Endothelial cell of umbilical vein (primary cell): ENCODE measurements around the gene NHSL2. TPM values are rescaled to one million over a fixed set of nuclear protein-coding genes. Genes with fewer than 3 reads are reported as not detected.

Experiments used
- BruUV-seq: library from RNA; stranded (reverse); fragments of 400-500 nt; replicated peaks from 2 replicates; lab custom pipeline; 2021; lab: Mats Ljungman, UMichigan
- CTCF ChIA-PET: fragments of 300-600, 350-600 bp; sonication (Branson Sonifier 250); formaldehyde crosslinking; loops from one replicate; lab custom pipeline; 2021; ENCODE audit warnings: antibody characterized with exemption, inconsistent platforms; lab: Charles Lee
- POLR2A ChIA-PET: fragments of 300-600, 350-600 bp; sonication (Branson Sonifier 250); formaldehyde crosslinking; loops from one replicate; lab custom pipeline; 2021; ENCODE audit warnings: antibody characterized with exemption, inconsistent platforms; lab: Charles Lee
- DNase-seq: peaks from one replicate; pipeline ENCODE4 v3.0.0-alpha.2; 2011; ENCODE audit warnings: low read depth, low spot score
- FAIRE-seq: peaks from 2 replicates; lab custom pipeline; 2011; peaks lifted over from hg19 to GRCh38; lab: Jason Lieb, UNC
- H2AFZ ChIP-seq: 2 replicates; pipeline ENCODE4 v1.6.0; 2012; ENCODE audit warnings: low read depth, low read length, control low read depth, inconsistent platforms
- H3K27ac ChIP-seq: 2 replicates; pipeline ENCODE4 v1.5.1; 2011; ENCODE audit warnings: low read depth, mild to moderate bottlenecking, control low read depth, low read length, moderate library complexity; ENCODE audit not compliant: insufficient read depth
- H3K27me3 ChIP-seq, 2 experiments: 2 replicates each; pipeline versions ENCODE4 v1.6.0 to v1.6.1; 2011; ENCODE audit warnings: low read length in 2 of 2, mixed read lengths in 1 of 2; ENCODE audit not compliant: control insufficient read depth in 2 of 2, insufficient read depth in 2 of 2
- H3K36me3 ChIP-seq, 2 experiments: 2 replicates in 1 of 2; 3 replicates in 1 of 2; pipeline ENCODE4 v1.5.1; 2011; ENCODE audit warnings: low read length in 2 of 2, mild to moderate bottlenecking in 1 of 2, moderate library complexity in 1 of 2; ENCODE audit not compliant: control insufficient read depth in 2 of 2, insufficient read depth in 2 of 2; ENCODE audit errors: extremely low read depth in 1 of 2
- H3K4me1 ChIP-seq: 3 replicates; pipeline ENCODE4 v1.5.1; 2011; ENCODE audit warnings: mild to moderate bottlenecking, low read length; ENCODE audit not compliant: control insufficient read depth, insufficient read depth; ENCODE audit errors: extremely low read depth
- H3K4me2 ChIP-seq: 2 replicates; pipeline ENCODE4 v1.6.1; 2011; ENCODE audit warnings: low read length, control low read depth, mixed read lengths; ENCODE audit not compliant: insufficient read depth
- H3K4me3 ChIP-seq, 3 experiments: fragments of 200-600 bp in 1 of 3; sonication (generic), shearing (Covaris generic) in 1 of 3; replicated peaks in 1 of 3; 2 replicates each; pipeline ENCODE4 v1.5.1; 2011 to 2016; ENCODE audit warnings: control low read depth in 3 of 3, low read length in 3 of 3, mild to moderate bottlenecking in 2 of 3, inconsistent platforms in 1 of 3, low read depth in 1 of 3, moderate library complexity in 1 of 3; ENCODE audit not compliant: insufficient read depth in 1 of 3
- H3K79me2 ChIP-seq: 2 replicates; pipeline ENCODE4 v1.6.0; 2012; ENCODE audit warnings: low read length, inconsistent platforms; ENCODE audit not compliant: control insufficient read depth, insufficient read depth
- H3K9ac ChIP-seq: replicated peaks from 2 replicates; pipeline ENCODE3; 2011; ENCODE audit warnings: low read length, control low read depth; ENCODE audit not compliant: insufficient read depth; ENCODE audit errors: extremely low read depth
- H3K9me1 ChIP-seq: replicated peaks from 3 replicates; pipeline ENCODE4 v1.6.0; 2011; ENCODE audit warnings: mild to moderate bottlenecking, low read length; ENCODE audit not compliant: control insufficient read depth, insufficient read depth; ENCODE audit errors: extremely low read depth
- H3K9me3 ChIP-seq: replicated peaks from 2 replicates; pipeline ENCODE4 v1.5.1; 2012; ENCODE audit warnings: low read length, inconsistent platforms; ENCODE audit not compliant: control insufficient read depth, insufficient read depth
- H4K20me1 ChIP-seq: replicated peaks from 2 replicates; pipeline ENCODE3; 2011; ENCODE audit warnings: mild to moderate bottlenecking, low read length; ENCODE audit not compliant: control insufficient read depth, insufficient read depth; ENCODE audit errors: extremely low read depth
- EZH2 ChIP-seq: IDR thresholded peaks from 2 replicates; pipeline ENCODE4 v1.6.1; 2012; ENCODE audit warnings: borderline replicate concordance, low read depth, mild to moderate bottlenecking, moderate library complexity, low read length, inconsistent platforms; ENCODE audit not compliant: severe bottlenecking
- FOS ChIP-seq: IDR thresholded peaks from 2 replicates; pipeline ENCODE4 v1.6.1; 2011; ENCODE audit warnings: mild to moderate bottlenecking, low read length, moderate library complexity, borderline replicate concordance; ENCODE audit not compliant: insufficient read depth
- GATA2 ChIP-seq: IDR thresholded peaks from 2 replicates; pipeline ENCODE4 v1.7.0; 2011; ENCODE audit warnings: low read depth, mild to moderate bottlenecking, moderate library complexity, mixed read lengths, low read length; ENCODE audit not compliant: insufficient read length, insufficient read depth
- JUN ChIP-seq: IDR thresholded peaks from 2 replicates; pipeline ENCODE4 v1.6.1; 2011; ENCODE audit warnings: borderline replicate concordance, low read depth; ENCODE audit not compliant: insufficient read length, insufficient read depth
- MYC ChIP-seq: IDR thresholded peaks from one replicate; pipeline ENCODE4 v1.6.1; 2011; ENCODE audit warnings: mild to moderate bottlenecking, low read depth, low read length
- POLR2A ChIP-seq: IDR thresholded peaks from 2 replicates; pipeline ENCODE4 v1.6.1; 2012; ENCODE audit warnings: low read depth, mild to moderate bottlenecking, control low read depth, low read length
- POLR2AphosphoS5 ChIP-seq: IDR thresholded peaks from 2 replicates; pipeline ENCODE4 v1.6.1; 2012; ENCODE audit warnings: low read depth, mild to moderate bottlenecking, control low read depth, low read length, moderate library complexity; ENCODE audit not compliant: insufficient read depth
- dilution Hi-C: fragments of 300-500 bp; cut with MboI; formaldehyde crosslinking; loops from one replicate; pipeline ENCODE4 v1.15.0; 2019; ENCODE audit warnings: low sequenced_read_pairs; ENCODE audit not compliant: extremely low pct_ligation_motif_present
- intact Hi-C: fragments of 100-400 bp; cut with micrococcal nuclease; formaldehyde crosslinking; loops from one replicate; pipeline ENCODE4 v1.10.0; 2022
- polyA plus RNA-seq, 4 experiments: library from polyadenylated mRNA; depleted of rRNA in 3 of 4; stranded (reverse) in 3 of 4; unstranded in 1 of 4; fragments of >200 nt; gene quantifications; 2 replicates each; pipeline versions ENCODE4 v1.2.1 to v1.2.3, GENCODE V29; 2011 to 2012; ENCODE audit warnings: missing spikeins in 1 of 4
- total RNA-seq: library from RNA; stranded (reverse); gene quantifications from 2 replicates; pipeline ENCODE4 v1.2.3, GENCODE V29; 2021
- TF ChIP-seq, protein P1 (sequence below), 2 donors: IDR thresholded peaks; 1 replicate in 1 of 2; 2 replicates in 1 of 2; pipeline ENCODE4 v1.5.1; 2011; ENCODE audit warnings: low read length in 2 of 2, mild to moderate bottlenecking in 2 of 2, moderate library complexity in 2 of 2, control low read depth in 1 of 2, inconsistent platforms in 1 of 2, low read depth in 1 of 2; ENCODE audit not compliant: insufficient read depth in 1 of 2; ENCODE audit errors: extremely low read depth in 1 of 2
- TF ChIP-seq, protein P2 (sequence below): IDR thresholded peaks from 2 replicates; pipeline ENCODE4 v1.6.1; 2011; ENCODE audit not compliant: insufficient read depth, insufficient read length

The NHSL2 gene
- total and polyA plus RNA-seq, 2 donors (not counting 3 experiments of a cell fraction or from before 2014, with no cell fraction given): 23.5 to 49.9 TPM

DNA sequence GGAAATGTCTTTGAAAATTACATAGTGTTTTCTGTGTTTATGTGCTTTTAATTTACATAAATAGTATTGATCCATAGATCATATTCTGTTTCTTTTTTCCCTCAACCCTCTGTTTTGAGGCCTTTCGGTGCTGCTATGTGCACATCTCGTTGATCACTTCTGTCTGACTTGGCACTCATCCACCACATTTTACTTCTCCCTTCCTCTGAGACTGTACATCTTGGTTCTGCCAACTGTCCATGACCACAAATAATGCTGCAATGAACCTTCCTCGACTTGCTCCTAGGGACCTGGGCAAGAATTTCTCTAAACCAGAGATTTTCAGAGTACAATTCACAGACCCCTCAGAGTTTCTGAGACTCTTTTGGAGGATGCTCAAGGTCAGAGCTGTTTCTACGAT lies 146.7 kb downstream of the NHSL2 start:
- H3K27me3 ChIP-seq: no peaks in the 10 kb centered on the region
- H4K20me1 ChIP-seq: no peaks in the 10 kb centered on the region
- BruUV-seq: no TSS peak
- dilution Hi-C loops (no loop called here), intact Hi-C loops (no loop called here)
- FAIRE-seq: no peak
- H3K4me1 ChIP-seq: peaks cover 26% of the 10 kb centered on the region
- H3K9me3 ChIP-seq: no peaks in the 10 kb centered on the region
- H3K9me1 ChIP-seq: no peaks in the 10 kb centered on the region
- no peak overlapping the region for H3K4me3 ChIP-seq
- no peaks in the 10 kb centered on the region for H3K79me2 ChIP-seq
- POLR2A ChIA-PET: no interaction called here
- TF ChIP-seq GATA2: no peak
- no peak for TF ChIP-seq JUN
- no peak for TF ChIP-seq FOS
- TF ChIP-seq EZH2: no peak
- no peak for TF ChIP-seq POLR2A
- TF ChIP-seq MYC: no peak
- TF ChIP-seq, protein P1, sequence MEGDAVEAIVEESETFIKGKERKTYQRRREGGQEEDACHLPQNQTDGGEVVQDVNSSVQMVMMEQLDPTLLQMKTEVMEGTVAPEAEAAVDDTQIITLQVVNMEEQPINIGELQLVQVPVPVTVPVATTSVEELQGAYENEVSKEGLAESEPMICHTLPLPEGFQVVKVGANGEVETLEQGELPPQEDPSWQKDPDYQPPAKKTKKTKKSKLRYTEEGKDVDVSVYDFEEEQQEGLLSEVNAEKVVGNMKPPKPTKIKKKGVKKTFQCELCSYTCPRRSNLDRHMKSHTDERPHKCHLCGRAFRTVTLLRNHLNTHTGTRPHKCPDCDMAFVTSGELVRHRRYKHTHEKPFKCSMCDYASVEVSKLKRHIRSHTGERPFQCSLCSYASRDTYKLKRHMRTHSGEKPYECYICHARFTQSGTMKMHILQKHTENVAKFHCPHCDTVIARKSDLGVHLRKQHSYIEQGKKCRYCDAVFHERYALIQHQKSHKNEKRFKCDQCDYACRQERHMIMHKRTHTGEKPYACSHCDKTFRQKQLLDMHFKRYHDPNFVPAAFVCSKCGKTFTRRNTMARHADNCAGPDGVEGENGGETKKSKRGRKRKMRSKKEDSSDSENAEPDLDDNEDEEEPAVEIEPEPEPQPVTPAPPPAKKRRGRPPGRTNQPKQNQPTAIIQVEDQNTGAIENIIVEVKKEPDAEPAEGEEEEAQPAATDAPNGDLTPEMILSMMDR (IDR thresholded peaks at IDR 0.05; ENCODE audit: extremely low read depth in 1 of 2, insufficient read depth in 1 of 2, low read depth in 1 of 2, low read length in 2 of 2): no peak
- TF ChIP-seq, protein P2, sequence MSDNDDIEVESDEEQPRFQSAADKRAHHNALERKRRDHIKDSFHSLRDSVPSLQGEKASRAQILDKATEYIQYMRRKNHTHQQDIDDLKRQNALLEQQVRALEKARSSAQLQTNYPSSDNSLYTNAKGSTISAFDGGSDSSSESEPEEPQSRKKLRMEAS: no peak
- TF ChIP-seq POLR2AphosphoS5: no peak
- H3K4me2 ChIP-seq: no peak overlapping the region
- no peak overlapping the region for H3K9ac ChIP-seq
- DNase-seq: no peak
- H3K36me3 ChIP-seq: no peaks in the 10 kb centered on the region
- CTCF ChIA-PET: interaction anchor here (1.4 kb wide), 2 partner anchors 28 to 35 kb away, joined by 3 read pairs; no protein-coding TSS in a partner anchor
- no peak overlapping the region for H3K27ac ChIP-seq
- H2AFZ ChIP-seq: no peak overlapping the region
